H1 (cell line): ENCODE data around the gene BCAS3. TPM values are rescaled to one million over a fixed set of nuclear protein-coding genes. Genes with fewer than 3 reads are reported as not detected.

Source experiments
- CTCF ChIA-PET: fragments of 300-600 bp; sonication (Branson Sonifier 250); formaldehyde crosslinking; loops from one replicate; lab custom pipeline; 2021; ENCODE audit not compliant: partially characterized antibody; lab: Charles Lee
- POLR2A ChIA-PET: fragments of 300-600 bp; sonication (Branson Sonifier 250); formaldehyde crosslinking; loops from one replicate; lab custom pipeline; 2021; ENCODE audit warnings: inconsistent platforms; ENCODE audit not compliant: partially characterized antibody; lab: Charles Lee
- DNase-seq, 2 experiments: peaks; one replicate each; pipeline versions ENCODE4 v3.0.0 to v3.0.0-alpha.2; 2010 to 2022; ENCODE audit warnings: low spot score in 2 of 2, low read depth in 1 of 2, mixed read lengths in 1 of 2
- FAIRE-seq: peaks from 2 replicates; lab custom pipeline; 2011; peaks lifted over from hg19 to GRCh38; lab: Jason Lieb, UNC
- H2AFZ ChIP-seq: 2 replicates; pipeline ENCODE4 v1.8.1; 2012; ENCODE audit warnings: low read length, inconsistent platforms
- H2AK5ac ChIP-seq: 2 replicates; pipeline ENCODE4 v1.6.1; 2013; ENCODE audit warnings: low read depth, low read length
- H2BK120ac ChIP-seq: replicated peaks from 2 replicates; pipeline ENCODE3; 2013; ENCODE audit warnings: low read depth, low read length, inconsistent platforms
- H2BK12ac ChIP-seq: 2 replicates; pipeline ENCODE4 v1.6.1; 2013; ENCODE audit warnings: low read depth, low read length
- H2BK15ac ChIP-seq: 2 replicates; pipeline ENCODE4 v1.6.1; 2013; ENCODE audit warnings: low read length
- H2BK20ac ChIP-seq: 2 replicates; pipeline ENCODE4 v1.6.1; 2013; ENCODE audit warnings: low read length
- H2BK5ac ChIP-seq: 2 replicates; pipeline ENCODE4 v1.6.1; 2013; ENCODE audit warnings: low read depth, low read length
- H3K14ac ChIP-seq: 2 replicates; pipeline ENCODE4 v1.6.1; 2013; ENCODE audit warnings: inconsistent platforms; ENCODE audit not compliant: insufficient read length
- H3K18ac ChIP-seq: 2 replicates; pipeline ENCODE4 v1.6.1; 2013; ENCODE audit warnings: low read length; ENCODE audit errors: extremely low read depth
- H3K23ac ChIP-seq: 2 replicates; pipeline ENCODE4 v1.6.1; 2013; ENCODE audit warnings: inconsistent platforms; ENCODE audit not compliant: insufficient read length
- H3K23me2 ChIP-seq: 2 replicates; pipeline ENCODE4 v1.6.1; 2013; ENCODE audit warnings: low read depth, low read length
- H3K27ac ChIP-seq: 2 replicates; pipeline ENCODE4 v1.6.1; 2011; ENCODE audit warnings: low read depth, low read length, inconsistent platforms
- H3K27me3 ChIP-seq, 4 experiments: replicated peaks in 1 of 4; 1 replicate in 1 of 4; 2 replicates in 3 of 4; pipeline versions ENCODE4 v1.6.1 to v1.8.1; 2011 to 2013; ENCODE audit warnings: low read length in 3 of 4, mild to moderate bottlenecking in 3 of 4, inconsistent platforms in 2 of 4, mixed read lengths in 2 of 4, moderate library complexity in 1 of 4; ENCODE audit not compliant: control insufficient read depth in 3 of 4, insufficient read depth in 3 of 4; ENCODE audit errors: extremely low read depth in 1 of 4
- H3K36me3 ChIP-seq, 4 experiments: 2 replicates each; pipeline versions ENCODE4 v1.6.1 to v1.8.1; 2011 to 2013; ENCODE audit warnings: mild to moderate bottlenecking in 4 of 4, low read length in 3 of 4, moderate library complexity in 2 of 4, control low read depth in 1 of 4, inconsistent platforms in 1 of 4; ENCODE audit not compliant: insufficient read depth in 4 of 4, control insufficient read depth in 2 of 4
- H3K4ac ChIP-seq: replicated peaks from 2 replicates; pipeline ENCODE3; 2013; ENCODE audit warnings: low read length, low read depth, mixed read lengths, inconsistent platforms; ENCODE audit not compliant: insufficient read length
- H3K4me1 ChIP-seq, 4 experiments: replicated peaks in 1 of 4; 1 replicate in 1 of 4; 2 replicates in 3 of 4; pipeline versions ENCODE4 v1.6.1 to v1.8.1; 2011 to 2013; ENCODE audit warnings: low read length in 3 of 4, inconsistent platforms in 2 of 4, mixed read lengths in 1 of 4; ENCODE audit not compliant: insufficient read depth in 4 of 4, control insufficient read depth in 3 of 4
- H3K4me2 ChIP-seq, 2 experiments: 2 replicates each; pipeline versions ENCODE4 v1.6.1 to v1.8.1; 2011 to 2013; ENCODE audit warnings: low read depth in 2 of 2, low read length in 2 of 2, control low read depth in 1 of 2, inconsistent platforms in 1 of 2, mild to moderate bottlenecking in 1 of 2; ENCODE audit not compliant: insufficient read depth in 1 of 2
- H3K4me3 ChIP-seq, 4 experiments: fragments of 200-600, 300-600 bp in 1 of 4; sonication (generic), shearing (Covaris generic), sonication (Bioruptor Twin) in 1 of 4; 2 replicates each; pipeline versions ENCODE4 v1.5.1 to v1.8.1; 2011 to 2016; ENCODE audit warnings: low read length in 4 of 4, low read depth in 3 of 4, control low read depth in 2 of 4, inconsistent platforms in 2 of 4, mild to moderate bottlenecking in 2 of 4, mixed read lengths in 1 of 4, moderate library complexity in 1 of 4; ENCODE audit not compliant: insufficient read depth in 2 of 4; ENCODE audit errors: extremely low read depth in 1 of 4
- H3K56ac ChIP-seq: replicated peaks from 2 replicates; pipeline ENCODE3; 2013; ENCODE audit warnings: low read depth, mild to moderate bottlenecking, mixed read lengths, low read length, inconsistent platforms; ENCODE audit not compliant: insufficient read length
- H3K79me1 ChIP-seq: 2 replicates; pipeline ENCODE4 v1.6.1; 2013; ENCODE audit warnings: low read depth, low read length, control low read depth
- H3K79me2 ChIP-seq, 2 experiments: 2 replicates each; pipeline versions ENCODE4 v1.6.1 to v1.8.1; 2012 to 2013; ENCODE audit warnings: low read length in 2 of 2, mild to moderate bottlenecking in 2 of 2, inconsistent platforms in 1 of 2; ENCODE audit not compliant: insufficient read depth in 2 of 2, control insufficient read depth in 1 of 2
- H3K9ac ChIP-seq, 4 experiments: replicated peaks in 1 of 4; 1 replicate in 1 of 4; 2 replicates in 3 of 4; pipeline versions ENCODE4 v1.6.1 to v1.8.1; 2011 to 2013; ENCODE audit warnings: low read depth in 3 of 4, low read length in 3 of 4, control low read depth in 2 of 4, mild to moderate bottlenecking in 2 of 4, moderate library complexity in 2 of 4, inconsistent platforms in 1 of 4; ENCODE audit errors: extremely low read depth in 1 of 4
- H3K9me3 ChIP-seq, 2 experiments: 2 replicates each; pipeline versions ENCODE4 v1.6.1 to v1.8.1; 2012 to 2013; ENCODE audit warnings: mild to moderate bottlenecking in 2 of 2, moderate library complexity in 2 of 2, control low read depth in 1 of 2, inconsistent platforms in 1 of 2, low read depth in 1 of 2, low read length in 1 of 2, mixed read lengths in 1 of 2; ENCODE audit not compliant: insufficient read depth in 2 of 2
- H4K20me1 ChIP-seq, 2 experiments: replicated peaks in 1 of 2; 2 replicates each; pipeline versions ENCODE3 to v1.8.1; 2011 to 2013; ENCODE audit warnings: inconsistent platforms in 2 of 2, low read length in 2 of 2, mild to moderate bottlenecking in 1 of 2; ENCODE audit not compliant: insufficient read depth in 2 of 2, control insufficient read depth in 1 of 2
- H4K5ac ChIP-seq: 2 replicates; pipeline ENCODE4 v1.6.1; 2013; ENCODE audit warnings: low read length, low read depth, mixed read lengths, inconsistent platforms; ENCODE audit not compliant: insufficient read length
- H4K8ac ChIP-seq: 2 replicates; pipeline ENCODE4 v1.8.0; 2013; ENCODE audit warnings: mild to moderate bottlenecking, moderate library complexity, low read length, inconsistent platforms; ENCODE audit not compliant: insufficient read depth; ENCODE audit errors: extremely low read depth
- H4K91ac ChIP-seq: replicated peaks from 2 replicates; pipeline ENCODE3; 2013; ENCODE audit warnings: low read length, mixed read lengths, inconsistent platforms; ENCODE audit not compliant: insufficient read length
- RXRA ChIP-seq: IDR thresholded peaks from 2 replicates; pipeline ENCODE4 v1.6.1; 2011; ENCODE audit warnings: low read depth, mild to moderate bottlenecking, low read length, moderate library complexity; ENCODE audit not compliant: insufficient read depth
- TEAD4 ChIP-seq: IDR thresholded peaks from 2 replicates; pipeline ENCODE4 v1.6.1; 2012; ENCODE audit warnings: low read depth, low read length, inconsistent platforms, mixed read lengths
- WGBS, 2 experiments: shearing (Covaris generic) in 1 of 2; methylation state at CpG; one replicate each; pipeline versions ENCODE4 v1.1.6 to v1.1.7; 2013 to 2015; ENCODE audit warnings: low lambda C conversion rate in 2 of 2, mixed read lengths in 2 of 2, inconsistent platforms in 1 of 2, low coverage in 1 of 2, missing lambda C conversion rate in 1 of 2; ENCODE audit not compliant: insufficient replicate concordance in 2 of 2, insufficient coverage in 1 of 2, insufficient read length in 1 of 2; ENCODE audit errors: extremely low coverage in 1 of 2, missing lambda C conversion rate in 1 of 2; 5-methylcytosine and 5-hydroxymethylcytosine counted together
- polyA plus RNA-seq, 7 experiments: library from polyadenylated mRNA; depleted of rRNA in 3 of 7; stranded (reverse) in 5 of 7; unstranded in 2 of 7; fragments of >200 nt in 5 of 7; fragments of 200-250 nt in 2 of 7; gene quantifications; 1 replicate in 5 of 7; 2 replicates in 1 of 7; 4 replicates in 1 of 7; pipeline versions ENCODE4 v1.2.1 to v1.2.3, GENCODE V29; 2011 to 2013; ENCODE audit warnings: missing spikeins in 2 of 7, mixed read lengths in 2 of 7
- total RNA-seq: library from RNA; stranded (reverse); fragmentation: NEBNext Ultra II Directional; extraction: Animal tissue kit (Norgen Biotek cat#: 25700); gene quantifications from 2 replicates; pipeline ENCODE4 v1.2.1, GENCODE V29; 2021

The BCAS3 gene
- total and polyA plus RNA-seq, 2 of the 8 experiments (the other 6 are each of a cell fraction or from before 2014, with no cell fraction given) = 9.9 to 13.3 TPM

DNA sequence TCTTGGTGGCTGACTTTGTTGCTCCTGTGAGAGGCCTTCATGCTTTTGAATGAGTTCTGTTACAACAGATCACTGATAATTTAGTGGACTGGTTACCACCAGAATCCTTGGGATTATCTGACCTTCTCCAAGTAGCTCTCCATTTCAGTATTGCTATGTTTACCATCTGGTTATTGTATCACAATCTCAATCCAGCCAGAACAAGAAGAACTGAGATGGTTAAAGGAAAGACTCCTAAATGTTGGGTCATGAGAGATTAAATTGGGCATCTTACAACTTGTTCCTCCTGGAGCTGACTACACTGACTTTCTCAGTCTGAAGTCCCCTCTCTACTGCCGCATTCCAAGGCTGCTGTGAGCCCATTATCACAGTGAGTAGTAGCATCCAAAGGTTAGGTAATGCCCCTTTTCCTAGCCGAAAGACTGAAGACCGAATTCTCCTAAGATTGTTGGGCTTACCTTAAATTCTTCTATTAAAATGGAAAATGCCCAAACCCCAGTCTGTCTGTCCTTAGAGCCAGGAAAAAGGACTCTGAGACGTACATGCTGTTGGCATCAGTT lies 540.3 kb downstream of the BCAS3 start:
- no peak overlapping the region for H2AK5ac ChIP-seq
- H3K18ac ChIP-seq = no peak overlapping the region
- no peaks in the 10 kb centered on the region for H3K79me2 ChIP-seq
- no peak overlapping the region for H4K91ac ChIP-seq
- no peak overlapping the region for H3K27ac ChIP-seq
- H2BK12ac ChIP-seq = no peak overlapping the region
- no peak overlapping the region for H3K23ac ChIP-seq
- no peak overlapping the region for H3K4ac ChIP-seq
- 95% methylated on average over 4 of the region's 4 CpGs; no CpG with 5 or more reads in 1 of the 2 experiments for WGBS, 2 experiments
- H3K4me2 ChIP-seq = no peak overlapping the region
- no peaks in the 10 kb centered on the region for H3K36me3 ChIP-seq
- H3K14ac ChIP-seq = no peak overlapping the region
- no peaks in the 10 kb centered on the region for H3K9me3 ChIP-seq
- ChIA-PET POLR2A (no interaction called here), CTCF (interaction anchor here (0.9 to 1.5 kb wide), 3 partner anchors 20 to 141 kb away, joined by 3 read pairs; no protein-coding TSS in a partner anchor)
- no peak overlapping the region for H4K5ac ChIP-seq
- H2AFZ ChIP-seq = no peak overlapping the region
- no peak overlapping the region for H3K56ac ChIP-seq
- FAIRE-seq (no peak), DNase-seq (no peak)
- no peak overlapping the region for H3K4me3 ChIP-seq
- no peaks in the 10 kb centered on the region for H3K79me1 ChIP-seq
- H3K4me1 ChIP-seq = no peaks in the 10 kb centered on the region; a peak in 1 of 7 replicates
- TF ChIP-seq TEAD4 (peak; percentile 65), RXRA (no peak)
- H2BK20ac ChIP-seq = no peak overlapping the region
- no peak overlapping the region for H2BK15ac ChIP-seq
- H4K20me1 ChIP-seq = no peaks in the 10 kb centered on the region
- no peak overlapping the region for H2BK120ac ChIP-seq
- no peaks in the 10 kb centered on the region for H3K27me3 ChIP-seq
- H2BK5ac ChIP-seq = no peak overlapping the region
- H3K23me2 ChIP-seq = no peaks in the 10 kb centered on the region
- no peak overlapping the region for H3K9ac ChIP-seq
- no peak overlapping the region for H4K8ac ChIP-seq
